ENCODE measurements around the gene ATF6. TPM values are rescaled to one million over a fixed set of nuclear protein-coding genes. Genes with fewer than 3 reads are reported as not detected.
"Not testable (repeated sequence)": the region's sequence is repeated elsewhere in the genome, so short reads cannot be mapped to it uniquely, and the experiment has no call there.

ATF6 gene
- total RNA-seq, 6 experiments from 2014 or later: 16.5 to 24.4 (median 20.4) TPM

GRCh38 chr1:161720956-161721737 is 45.0 kb upstream of the ATF6 start, which contains the start of gene FCRLB:
FCRLB (plus strand) TSS chr1:161721544; CDS start chr1:161722673, 1,129 bp downstream.
- DNase-seq: no peak
- H3K9me3 ChIP-seq: no peaks in the 10 kb centered on the region
- peaks cover 0 to 7% (median 0%) of the 10 kb centered on the region in 4 donors for H3K4me1 ChIP-seq
- no peaks in the 10 kb centered on the region for H3K27me3 ChIP-seq
- H3K4me3 ChIP-seq: no peak within 1 kb of the TSS
- ATAC-seq: no peak
- TF ChIP-seq CTCF (IDR thresholded peaks at IDR 0.05): no peak
- TF ChIP-seq POLR2A (IDR thresholded peaks at IDR 0.05): no peak
- H3K36me3 ChIP-seq: no peaks in the 10 kb centered on the region
- H3K27ac ChIP-seq: no peak within 1 kb of the TSS
- intact Hi-C loops (cut with DNase I): no loop called here
- WGBS (ENCODE audit: insufficient coverage, low coverage, low lambda C conversion rate, missing lambda C conversion rate): 52% methylated on average over 3 of the region's 4 CpGs

GRCh38 chr1:161721738-161722343 is 44.3 kb upstream of the ATF6 start:
- 48% methylated on average over 8 of the region's 8 CpGs for WGBS (ENCODE audit: insufficient coverage, low coverage, low lambda C conversion rate, missing lambda C conversion rate)
- no peak overlapping the region for H3K27ac ChIP-seq
- peaks cover 0 to 9% (median 0%) of the 10 kb centered on the region in 4 donors for H3K4me1 ChIP-seq
- no peaks in the 10 kb centered on the region for H3K9me3 ChIP-seq
- no peaks in the 10 kb centered on the region for H3K36me3 ChIP-seq
- TF ChIP-seq CTCF (IDR thresholded peaks at IDR 0.05) (no peak), POLR2A (IDR thresholded peaks at IDR 0.05) (no peak)
- ATAC-seq: peak in 1 of 4 donors; percentile 12
- no peak overlapping the region for H3K4me3 ChIP-seq
- no peak for DNase-seq
- no peaks in the 10 kb centered on the region for H3K27me3 ChIP-seq
- intact Hi-C loops (cut with DNase I): no loop called here

GRCh38 chr1:161722406-161722805 is 43.7 kb upstream of the ATF6 start:
- H3K27ac ChIP-seq: no peak overlapping the region
- WGBS (ENCODE audit: insufficient coverage, low coverage, low lambda C conversion rate, missing lambda C conversion rate): no CpG with 5 or more reads among the region's 1 CpG
- DNase-seq: no peak
- ATAC-seq: no peak
- no peaks in the 10 kb centered on the region for H3K36me3 ChIP-seq
- intact Hi-C loops (cut with DNase I): no loop called here
- no peak for TF ChIP-seq CTCF (IDR thresholded peaks at IDR 0.05)
- TF ChIP-seq POLR2A (IDR thresholded peaks at IDR 0.05): no peak
- no peaks in the 10 kb centered on the region for H3K9me3 ChIP-seq
- no peak overlapping the region for H3K4me3 ChIP-seq
- H3K27me3 ChIP-seq: no peaks in the 10 kb centered on the region
- H3K4me1 ChIP-seq: peaks cover 0 to 13% (median 0%) of the 10 kb centered on the region in 4 donors

GRCh38 chr1:161723459-161724141 is 42.5 kb upstream of the ATF6 start:
- Histone ChIP-seq H3K27ac (no peak overlapping the region), H3K9me3 (no peaks in the 10 kb centered on the region), H3K36me3 (no peaks in the 10 kb centered on the region), H3K4me3 (no peak overlapping the region), H3K27me3 (no peaks in the 10 kb centered on the region), H3K4me1 (peaks cover 0 to 13% (median 0%) of the 10 kb centered on the region in 4 donors)
- TF ChIP-seq CTCF (IDR thresholded peaks at IDR 0.05) (no peak), POLR2A (IDR thresholded peaks at IDR 0.05) (no peak)
- ATAC-seq: no peak
- intact Hi-C loops (cut with DNase I): no loop called here
- no peak for DNase-seq
- WGBS (ENCODE audit: insufficient coverage, low coverage, low lambda C conversion rate, missing lambda C conversion rate): 82% methylated on average over 8 of the region's 8 CpGs

- H3K36me3 ChIP-seq; H3K27me3 ChIP-seq; intact Hi-C loops (cut with DNase I); DNase-seq; ATAC-seq; H3K9me3 ChIP-seq: not testable (repeated sequence)
- H3K27ac ChIP-seq: peak overlapping the region; percentile 55 to 79 (median 66)
- peak overlapping the region; percentile 48 to 79 (median 63) for H3K4me3 ChIP-seq
- WGBS (ENCODE audit: insufficient coverage, low coverage, low lambda C conversion rate, missing lambda C conversion rate): 60% methylated on average over 9 of the region's 22 CpGs
- peaks cover 0 to 13% (median 0%) of the 10 kb centered on the region in 4 donors for H3K4me1 ChIP-seq
Observed at GRCh38 chr1:161725258-161725907, 40.7 kb upstream of the ATF6 start.
